GM12891 (cell line): ENCODE data around the gene VIPR1.

ENCODE experiments used
- POLR2A ChIP-seq: IDR thresholded peaks from 2 replicates; pipeline ENCODE4 v1.6.1; 2011; ENCODE audit warnings: low read depth, low read length, control low read depth
- POLR2AphosphoS5 ChIP-seq: IDR thresholded peaks from 2 replicates; pipeline ENCODE4 v1.6.1; 2011; ENCODE audit warnings: low read depth, low read length, control low read depth
- POU2F2 ChIP-seq: IDR thresholded peaks from 2 replicates; pipeline ENCODE4 v1.6.1; 2011; ENCODE audit warnings: low read depth, mild to moderate bottlenecking, control low read depth, low read length, moderate library complexity
- SPI1 ChIP-seq: IDR thresholded peaks from 2 replicates; pipeline ENCODE4 v1.6.1; 2011; ENCODE audit warnings: low read depth, low read length, control low read depth
- TAF1 ChIP-seq: IDR thresholded peaks from 2 replicates; pipeline ENCODE4 v1.6.1; 2011; ENCODE audit warnings: low read depth, low read length, control low read depth

DNA sequence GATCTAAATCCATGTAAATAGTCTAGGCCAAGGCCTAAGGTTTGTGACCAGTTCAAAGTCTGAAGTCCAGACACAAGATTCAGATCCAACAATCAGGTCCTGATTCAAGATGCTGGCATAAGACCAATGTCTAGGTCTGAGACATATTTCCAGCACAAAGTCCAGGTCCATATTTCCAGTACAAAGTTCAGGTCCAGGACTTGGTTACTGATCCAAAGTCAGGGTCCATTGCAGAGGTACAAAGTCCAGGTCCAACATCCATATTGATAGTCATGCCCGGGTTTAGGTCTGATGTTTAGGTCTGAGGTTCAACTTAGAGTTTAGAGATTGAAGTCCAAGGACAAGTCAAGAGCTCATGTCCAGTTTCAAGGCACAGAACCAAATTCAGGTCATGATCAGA, 39.4 kb upstream of the VIPR1 start:
- TF ChIP-seq POLR2A = no peak
- no peak for TF ChIP-seq POLR2AphosphoS5
- no peak for TF ChIP-seq TAF1
- TF ChIP-seq POU2F2 = no peak
- TF ChIP-seq SPI1 = no peak
